Endothelial cell of umbilical vein (primary cell): ENCODE measurements around the gene MTX1. TPM values are rescaled to one million over a fixed set of nuclear protein-coding genes. Genes with fewer than 3 reads are reported as not detected.

Source experiments
- BruUV-seq: library from RNA; stranded (reverse); fragments of 400-500 nt; replicated peaks from 2 replicates; lab custom pipeline; 2021; lab: Mats Ljungman, UMichigan
- CTCF ChIA-PET: fragments of 300-600, 350-600 bp; sonication (Branson Sonifier 250); formaldehyde crosslinking; loops from one replicate; lab custom pipeline; 2021; ENCODE audit warnings: antibody characterized with exemption, inconsistent platforms; lab: Charles Lee
- POLR2A ChIA-PET: fragments of 300-600, 350-600 bp; sonication (Branson Sonifier 250); formaldehyde crosslinking; loops from one replicate; lab custom pipeline; 2021; ENCODE audit warnings: antibody characterized with exemption, inconsistent platforms; lab: Charles Lee
- DNase-seq: peaks from one replicate; pipeline ENCODE4 v3.0.0-alpha.2; 2011; ENCODE audit warnings: low read depth, low spot score
- FAIRE-seq: peaks from 2 replicates; lab custom pipeline; 2011; peaks lifted over from hg19 to GRCh38; lab: Jason Lieb, UNC
- H2AFZ ChIP-seq: 2 replicates; pipeline ENCODE4 v1.6.0; 2012; ENCODE audit warnings: low read depth, low read length, control low read depth, inconsistent platforms
- H3K27ac ChIP-seq: 2 replicates; pipeline ENCODE4 v1.5.1; 2011; ENCODE audit warnings: low read depth, mild to moderate bottlenecking, control low read depth, low read length, moderate library complexity; ENCODE audit not compliant: insufficient read depth
- H3K27me3 ChIP-seq, 2 experiments: 2 replicates each; pipeline versions ENCODE4 v1.6.0 to v1.6.1; 2011; ENCODE audit warnings: low read length in 2 of 2, mixed read lengths in 1 of 2; ENCODE audit not compliant: control insufficient read depth in 2 of 2, insufficient read depth in 2 of 2
- H3K36me3 ChIP-seq, 2 experiments: 2 replicates in 1 of 2; 3 replicates in 1 of 2; pipeline ENCODE4 v1.5.1; 2011; ENCODE audit warnings: low read length in 2 of 2, mild to moderate bottlenecking in 1 of 2, moderate library complexity in 1 of 2; ENCODE audit not compliant: control insufficient read depth in 2 of 2, insufficient read depth in 2 of 2; ENCODE audit errors: extremely low read depth in 1 of 2
- H3K4me1 ChIP-seq: 3 replicates; pipeline ENCODE4 v1.5.1; 2011; ENCODE audit warnings: mild to moderate bottlenecking, low read length; ENCODE audit not compliant: control insufficient read depth, insufficient read depth; ENCODE audit errors: extremely low read depth
- H3K4me2 ChIP-seq: 2 replicates; pipeline ENCODE4 v1.6.1; 2011; ENCODE audit warnings: low read length, control low read depth, mixed read lengths; ENCODE audit not compliant: insufficient read depth
- H3K4me3 ChIP-seq, 3 experiments: fragments of 200-600 bp in 1 of 3; sonication (generic), shearing (Covaris generic) in 1 of 3; replicated peaks in 1 of 3; 2 replicates each; pipeline ENCODE4 v1.5.1; 2011 to 2016; ENCODE audit warnings: control low read depth in 3 of 3, low read length in 3 of 3, mild to moderate bottlenecking in 2 of 3, inconsistent platforms in 1 of 3, low read depth in 1 of 3, moderate library complexity in 1 of 3; ENCODE audit not compliant: insufficient read depth in 1 of 3
- H3K79me2 ChIP-seq: 2 replicates; pipeline ENCODE4 v1.6.0; 2012; ENCODE audit warnings: low read length, inconsistent platforms; ENCODE audit not compliant: control insufficient read depth, insufficient read depth
- H3K9ac ChIP-seq: replicated peaks from 2 replicates; pipeline ENCODE3; 2011; ENCODE audit warnings: low read length, control low read depth; ENCODE audit not compliant: insufficient read depth; ENCODE audit errors: extremely low read depth
- H3K9me1 ChIP-seq: replicated peaks from 3 replicates; pipeline ENCODE4 v1.6.0; 2011; ENCODE audit warnings: mild to moderate bottlenecking, low read length; ENCODE audit not compliant: control insufficient read depth, insufficient read depth; ENCODE audit errors: extremely low read depth
- H3K9me3 ChIP-seq: replicated peaks from 2 replicates; pipeline ENCODE4 v1.5.1; 2012; ENCODE audit warnings: low read length, inconsistent platforms; ENCODE audit not compliant: control insufficient read depth, insufficient read depth
- H4K20me1 ChIP-seq: replicated peaks from 2 replicates; pipeline ENCODE3; 2011; ENCODE audit warnings: mild to moderate bottlenecking, low read length; ENCODE audit not compliant: control insufficient read depth, insufficient read depth; ENCODE audit errors: extremely low read depth
- EZH2 ChIP-seq: IDR thresholded peaks from 2 replicates; pipeline ENCODE4 v1.6.1; 2012; ENCODE audit warnings: borderline replicate concordance, low read depth, mild to moderate bottlenecking, moderate library complexity, low read length, inconsistent platforms; ENCODE audit not compliant: severe bottlenecking
- FOS ChIP-seq: IDR thresholded peaks from 2 replicates; pipeline ENCODE4 v1.6.1; 2011; ENCODE audit warnings: mild to moderate bottlenecking, low read length, moderate library complexity, borderline replicate concordance; ENCODE audit not compliant: insufficient read depth
- GATA2 ChIP-seq: IDR thresholded peaks from 2 replicates; pipeline ENCODE4 v1.7.0; 2011; ENCODE audit warnings: low read depth, mild to moderate bottlenecking, moderate library complexity, mixed read lengths, low read length; ENCODE audit not compliant: insufficient read length, insufficient read depth
- JUN ChIP-seq: IDR thresholded peaks from 2 replicates; pipeline ENCODE4 v1.6.1; 2011; ENCODE audit warnings: borderline replicate concordance, low read depth; ENCODE audit not compliant: insufficient read length, insufficient read depth
- MAX ChIP-seq: IDR thresholded peaks from 2 replicates; pipeline ENCODE4 v1.6.1; 2011; ENCODE audit not compliant: insufficient read depth, insufficient read length
- MYC ChIP-seq: IDR thresholded peaks from one replicate; pipeline ENCODE4 v1.6.1; 2011; ENCODE audit warnings: mild to moderate bottlenecking, low read depth, low read length
- POLR2A ChIP-seq: IDR thresholded peaks from 2 replicates; pipeline ENCODE4 v1.6.1; 2012; ENCODE audit warnings: low read depth, mild to moderate bottlenecking, control low read depth, low read length
- POLR2AphosphoS5 ChIP-seq: IDR thresholded peaks from 2 replicates; pipeline ENCODE4 v1.6.1; 2012; ENCODE audit warnings: low read depth, mild to moderate bottlenecking, control low read depth, low read length, moderate library complexity; ENCODE audit not compliant: insufficient read depth
- dilution Hi-C: fragments of 300-500 bp; cut with MboI; formaldehyde crosslinking; loops from one replicate; pipeline ENCODE4 v1.15.0; 2019; ENCODE audit warnings: low sequenced_read_pairs; ENCODE audit not compliant: extremely low pct_ligation_motif_present
- intact Hi-C: fragments of 100-400 bp; cut with micrococcal nuclease; formaldehyde crosslinking; loops from one replicate; pipeline ENCODE4 v1.10.0; 2022
- polyA plus RNA-seq, 4 experiments: library from polyadenylated mRNA; depleted of rRNA in 3 of 4; stranded (reverse) in 3 of 4; unstranded in 1 of 4; fragments of >200 nt; gene quantifications; 2 replicates each; pipeline versions ENCODE4 v1.2.1 to v1.2.3, GENCODE V29; 2011 to 2012; ENCODE audit warnings: missing spikeins in 1 of 4
- total RNA-seq: library from RNA; stranded (reverse); gene quantifications from 2 replicates; pipeline ENCODE4 v1.2.3, GENCODE V29; 2021
- TF ChIP-seq, protein P1 (sequence below), 2 donors: IDR thresholded peaks; 1 replicate in 1 of 2; 2 replicates in 1 of 2; pipeline ENCODE4 v1.5.1; 2011; ENCODE audit warnings: low read length in 2 of 2, mild to moderate bottlenecking in 2 of 2, moderate library complexity in 2 of 2, control low read depth in 1 of 2, inconsistent platforms in 1 of 2, low read depth in 1 of 2; ENCODE audit not compliant: insufficient read depth in 1 of 2; ENCODE audit errors: extremely low read depth in 1 of 2

The MTX1 gene
- total and polyA plus RNA-seq, 2 donors (not counting 3 experiments of a cell fraction or from before 2014, with no cell fraction given), result 53.0 to 109 TPM

DNA sequence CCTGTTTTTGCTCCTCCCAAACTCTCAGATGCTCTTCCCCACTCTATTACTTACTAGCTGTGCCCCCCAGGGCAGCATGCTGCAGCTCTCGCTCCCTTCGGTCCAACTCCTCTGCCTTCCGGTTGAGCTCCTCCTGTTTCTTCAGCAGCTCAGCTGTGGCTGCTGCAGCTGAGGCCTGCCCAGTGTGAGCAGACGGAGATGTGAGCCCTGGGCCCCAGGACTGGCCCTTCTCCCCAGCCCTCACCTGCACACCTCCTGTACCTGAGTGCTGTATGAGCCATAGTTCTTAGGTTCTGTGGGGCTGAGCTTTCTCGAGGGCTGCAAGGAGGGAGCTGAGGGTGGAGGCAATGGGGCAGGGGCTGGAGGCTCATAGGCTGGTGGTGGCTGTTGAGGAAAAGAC is 51.8 kb downstream of the MTX1 start:
- dilution Hi-C loops, result no loop called here
- Histone ChIP-seq H3K4me2 (no peak overlapping the region), H4K20me1 (no peaks in the 10 kb centered on the region), H3K9me3 (no peaks in the 10 kb centered on the region), H3K4me1 (peaks cover 14% of the 10 kb centered on the region), H3K27me3 (no peaks in the 10 kb centered on the region), H3K4me3 (no peak overlapping the region), H3K27ac (no peak overlapping the region), H3K36me3 (peaks cover 6 to 22% of the 10 kb centered on the region in 2 experiments), H3K79me2 (peaks cover 17% of the 10 kb centered on the region), H3K9me1 (no peaks in the 10 kb centered on the region), H2AFZ (no peak overlapping the region), H3K9ac (no peak overlapping the region)
- no TSS peak for BruUV-seq
- DNase-seq, result no peak
- ChIA-PET POLR2A (no interaction called here), CTCF (interaction anchor here (1.4 to 2.4 kb wide), 2 partner anchors 10 to 53 kb away, joined by 4 to 13 read pairs; no protein-coding TSS in a partner anchor)
- TF ChIP-seq MAX (no peak), MYC (no peak), EZH2 (no peak), JUN (no peak), POLR2A (no peak), GATA2 (no peak), POLR2AphosphoS5 (no peak), FOS (no peak)
- TF ChIP-seq, protein P1, sequence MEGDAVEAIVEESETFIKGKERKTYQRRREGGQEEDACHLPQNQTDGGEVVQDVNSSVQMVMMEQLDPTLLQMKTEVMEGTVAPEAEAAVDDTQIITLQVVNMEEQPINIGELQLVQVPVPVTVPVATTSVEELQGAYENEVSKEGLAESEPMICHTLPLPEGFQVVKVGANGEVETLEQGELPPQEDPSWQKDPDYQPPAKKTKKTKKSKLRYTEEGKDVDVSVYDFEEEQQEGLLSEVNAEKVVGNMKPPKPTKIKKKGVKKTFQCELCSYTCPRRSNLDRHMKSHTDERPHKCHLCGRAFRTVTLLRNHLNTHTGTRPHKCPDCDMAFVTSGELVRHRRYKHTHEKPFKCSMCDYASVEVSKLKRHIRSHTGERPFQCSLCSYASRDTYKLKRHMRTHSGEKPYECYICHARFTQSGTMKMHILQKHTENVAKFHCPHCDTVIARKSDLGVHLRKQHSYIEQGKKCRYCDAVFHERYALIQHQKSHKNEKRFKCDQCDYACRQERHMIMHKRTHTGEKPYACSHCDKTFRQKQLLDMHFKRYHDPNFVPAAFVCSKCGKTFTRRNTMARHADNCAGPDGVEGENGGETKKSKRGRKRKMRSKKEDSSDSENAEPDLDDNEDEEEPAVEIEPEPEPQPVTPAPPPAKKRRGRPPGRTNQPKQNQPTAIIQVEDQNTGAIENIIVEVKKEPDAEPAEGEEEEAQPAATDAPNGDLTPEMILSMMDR (IDR thresholded peaks at IDR 0.05; ENCODE audit: extremely low read depth in 1 of 2, insufficient read depth in 1 of 2, low read depth in 1 of 2, low read length in 2 of 2), result no peak
- no peak for FAIRE-seq
- intact Hi-C loops, result no loop called here
